GM18870 (cell line): ENCODE measurements around the gene TPST1.
"Not testable (repeated sequence)": the region's sequence is repeated elsewhere in the genome, so short reads cannot be mapped to it uniquely, and the experiment has no call there.

ENCODE experiments used
- ATAC-seq: cut with Tn5 transposase; IDR thresholded peaks from one replicate; pipeline ENCODE4 v1.9.1; 2021; ENCODE audit warnings: moderate library complexity; ENCODE audit not compliant: unreplicated experiment

Gene TPST1

GRCh38 chr7:66374141-66374840 lies 169.2 kb downstream of the TPST1 start:
- ATAC-seq: not testable (repeated sequence)

GRCh38 chr7:66376264-66376945 lies 171.3 kb downstream of the TPST1 start:
- no peak for ATAC-seq

- ATAC-seq: no peak
Measured at GRCh38 chr7:66377045-66377444, 171.9 kb downstream of the TPST1 start.

GRCh38 chr7:66377714-66378113 lies 172.6 kb downstream of the TPST1 start:
- ATAC-seq: no peak

GRCh38 chr7:66379542-66380160 lies 174.5 kb downstream of the TPST1 start:
- no peak for ATAC-seq

GRCh38 chr7:66380272-66380888 lies 175.2 kb downstream of the TPST1 start:
- no peak for ATAC-seq

GRCh38 chr7:66382182-66382923 lies 177.2 kb downstream of the TPST1 start:
- not testable (repeated sequence) for ATAC-seq

- ATAC-seq: not testable (repeated sequence)
Measured at GRCh38 chr7:66385191-66385905, 180.2 kb downstream of the TPST1 start.

- not testable (repeated sequence) for ATAC-seq
Measured at GRCh38 chr7:66395128-66395571, 190.0 kb downstream of the TPST1 start.

GRCh38 chr7:66396052-66396451 lies 190.9 kb downstream of the TPST1 start:
- ATAC-seq: not testable (repeated sequence)

- not testable (repeated sequence) for ATAC-seq
Measured at GRCh38 chr7:66398841-66399240, 193.7 kb downstream of the TPST1 start.

GRCh38 chr7:66399566-66399965 lies 194.4 kb downstream of the TPST1 start:
- no peak for ATAC-seq

- no peak for ATAC-seq
Measured at GRCh38 chr7:66400400-66400799, 195.3 kb downstream of the TPST1 start.

- ATAC-seq: not testable (repeated sequence)
Measured at GRCh38 chr7:66401126-66401525, 196.0 kb downstream of the TPST1 start.

GRCh38 chr7:66401932-66402331 lies 196.8 kb downstream of the TPST1 start:
- ATAC-seq: not testable (repeated sequence)

- no peak for ATAC-seq
Measured at GRCh38 chr7:66403564-66403963, 198.4 kb downstream of the TPST1 start.

GRCh38 chr7:66409493-66409892 lies 204.4 kb downstream of the TPST1 start:
- no peak for ATAC-seq
